Stimulated activated naive CD8-positive, alpha-beta T cell treated with anti-CD3 and anti-CD28 coated beads, Interleukin-15, amount 100 ng/mL, for 72 hours (primary cell): ENCODE measurements around the gene PATJ.
"Not testable (repeated sequence)": the region's sequence is repeated elsewhere in the genome, so short reads cannot be mapped to it uniquely, and the experiment has no call there.

Source experiments
- ATAC-seq: fragments of 150-1000 bp; cut with Tn5 transposase; 2 replicates; pipeline ENCODE4 v1.10.0; 2021; ENCODE audit warnings: mild to moderate bottlenecking, moderate library complexity
- DNase-seq, 2 donors: peaks; one replicate each; pipeline ENCODE4 v3.0.0; 2021 to 2022
- H3K27ac Mint-ChIP-seq, 2 donors: one replicate each; pipeline ENCODE4 v1.8.0; 2022; ENCODE audit warnings: mild to moderate bottlenecking in 2 of 2, mixed read lengths in 2 of 2, moderate library complexity in 2 of 2
- H3K27me3 Mint-ChIP-seq: one replicate; pipeline ENCODE4 v1.8.0; 2022; ENCODE audit warnings: mixed read lengths
- H3K4me1 Mint-ChIP-seq: one replicate; pipeline ENCODE4 v1.8.0; 2022; ENCODE audit warnings: mild to moderate bottlenecking, mixed read lengths
- H3K4me3 Mint-ChIP-seq, 2 donors: one replicate each; pipeline ENCODE4 v1.8.0; 2022; ENCODE audit warnings: mild to moderate bottlenecking in 2 of 2, mixed read lengths in 2 of 2, moderate library complexity in 1 of 2
- H3K9me3 Mint-ChIP-seq, 2 donors: one replicate each; pipeline ENCODE4 v1.8.0; 2022; ENCODE audit warnings: mixed read lengths in 2 of 2

PATJ gene

DNA sequence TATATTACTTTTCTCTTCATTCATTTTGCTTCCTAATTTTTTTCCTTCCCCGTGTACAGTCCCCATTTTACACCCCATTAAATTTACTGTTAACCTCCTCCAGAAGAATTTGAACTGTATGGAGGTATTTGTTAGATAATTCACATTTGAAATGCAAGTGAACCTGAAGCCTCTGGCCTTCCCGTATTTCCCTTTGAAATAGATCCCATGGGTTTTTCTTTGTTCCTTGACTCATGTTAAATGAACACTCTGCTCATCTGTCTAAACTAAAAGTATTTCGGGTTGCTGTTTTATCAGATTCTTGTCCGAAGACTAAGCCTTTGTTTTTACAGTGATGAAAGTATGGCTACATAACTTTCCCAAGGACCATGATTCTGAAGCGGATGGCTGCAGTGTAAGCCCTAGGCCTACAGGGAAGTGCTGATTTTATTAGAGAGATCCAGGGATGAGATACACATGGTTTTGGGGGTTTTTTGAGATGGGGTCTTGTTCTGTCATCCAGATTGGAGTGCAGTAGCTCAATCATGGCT, 187.9 kb downstream of the PATJ start:
- H3K27me3 Mint-ChIP-seq = no peaks in the 10 kb centered on the region
- ATAC-seq (no peak), DNase-seq (no peak)
- no peaks in the 10 kb centered on the region for H3K9me3 Mint-ChIP-seq
- peaks cover 19% of the 10 kb centered on the region for H3K4me1 Mint-ChIP-seq
- H3K4me3 Mint-ChIP-seq = no peak overlapping the region
- no peak overlapping the region for H3K27ac Mint-ChIP-seq

DNA sequence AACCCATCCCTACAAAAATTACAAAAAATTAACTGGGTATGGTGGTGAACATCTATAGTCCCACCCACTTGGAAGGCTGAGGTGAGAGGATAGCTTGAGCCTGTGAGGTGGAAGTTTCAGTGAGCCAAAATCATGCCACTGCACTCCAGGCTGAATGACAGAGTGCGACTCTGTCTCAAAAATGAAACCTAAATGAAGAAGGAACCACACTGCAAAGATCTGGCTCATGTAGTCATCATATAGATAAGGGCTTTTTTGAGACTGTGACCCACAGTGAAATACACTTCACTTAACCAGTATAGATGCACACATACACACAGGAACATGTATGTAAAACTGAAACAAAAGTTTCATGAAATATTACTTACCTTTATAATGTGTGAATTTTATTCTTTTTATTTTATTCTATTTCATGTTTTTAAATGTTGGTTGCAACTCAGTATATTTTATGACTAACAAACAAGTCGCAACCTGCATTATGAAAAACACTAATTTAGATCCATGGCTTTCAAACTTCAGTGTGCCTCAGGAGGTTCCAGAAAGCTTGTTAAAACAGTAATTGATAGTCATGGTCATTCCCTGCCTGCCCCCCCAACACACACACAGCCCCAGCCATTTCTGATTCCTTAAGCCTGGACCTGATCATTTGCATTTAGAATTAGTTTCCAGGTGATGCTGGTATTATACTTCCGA, 189.5 kb downstream of the PATJ start:
- no peak for DNase-seq

DNA sequence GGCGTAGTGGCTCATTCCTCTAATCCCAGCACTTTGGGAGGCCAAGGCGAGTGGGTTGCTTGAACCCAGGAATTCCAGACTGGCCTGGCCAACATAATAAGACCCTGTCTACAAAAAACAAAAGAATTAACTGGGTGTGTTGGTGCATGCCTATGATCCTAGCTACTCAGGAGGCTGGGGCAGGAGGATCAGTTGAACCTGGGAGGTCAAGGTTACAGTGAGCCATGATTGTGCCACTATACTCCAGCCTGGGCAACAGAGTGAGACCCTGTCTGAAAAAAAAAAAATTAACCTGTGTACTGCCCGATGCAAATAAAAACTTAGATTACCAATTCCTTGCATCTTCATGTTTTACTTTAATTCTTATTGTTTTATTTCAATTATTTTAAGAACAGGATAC, 193.2 kb downstream of the PATJ start:
- H3K27ac Mint-ChIP-seq = no peak overlapping the region
- peaks cover 19% of the 10 kb centered on the region for H3K4me1 Mint-ChIP-seq
- H3K27me3 Mint-ChIP-seq = no peaks in the 10 kb centered on the region
- ATAC-seq (no peak), DNase-seq (no peak)
- no peak overlapping the region for H3K4me3 Mint-ChIP-seq
- H3K9me3 Mint-ChIP-seq = no peaks in the 10 kb centered on the region

More for the DNA sequence above, 189.5 kb downstream of the PATJ start:
- no peak for ATAC-seq
- H3K4me1 Mint-ChIP-seq = peaks cover 19% of the 10 kb centered on the region
- no peaks in the 10 kb centered on the region for H3K9me3 Mint-ChIP-seq
- H3K27ac Mint-ChIP-seq = no peak overlapping the region
- no peaks in the 10 kb centered on the region for H3K27me3 Mint-ChIP-seq
- H3K4me3 Mint-ChIP-seq = no peak overlapping the region

DNA sequence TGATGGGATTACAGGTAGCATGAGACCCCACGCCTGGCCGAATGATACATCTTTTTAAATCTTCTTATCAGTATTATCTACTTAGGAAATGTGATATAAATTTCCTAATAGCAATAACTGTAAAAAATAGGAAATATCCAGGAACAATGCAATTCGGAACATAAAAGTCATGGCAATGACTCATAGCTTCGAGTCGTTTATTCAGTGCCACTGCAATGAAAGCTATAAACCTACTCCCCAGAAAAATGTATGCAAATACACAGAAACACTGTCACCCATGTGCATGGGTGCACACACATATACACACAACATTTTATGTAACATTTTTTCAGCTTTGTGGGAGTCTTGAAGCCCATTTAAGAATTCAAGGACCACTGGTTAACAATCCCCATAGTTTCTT, 194.6 kb downstream of the PATJ start:
- H3K27me3 Mint-ChIP-seq = no peaks in the 10 kb centered on the region

DNA sequence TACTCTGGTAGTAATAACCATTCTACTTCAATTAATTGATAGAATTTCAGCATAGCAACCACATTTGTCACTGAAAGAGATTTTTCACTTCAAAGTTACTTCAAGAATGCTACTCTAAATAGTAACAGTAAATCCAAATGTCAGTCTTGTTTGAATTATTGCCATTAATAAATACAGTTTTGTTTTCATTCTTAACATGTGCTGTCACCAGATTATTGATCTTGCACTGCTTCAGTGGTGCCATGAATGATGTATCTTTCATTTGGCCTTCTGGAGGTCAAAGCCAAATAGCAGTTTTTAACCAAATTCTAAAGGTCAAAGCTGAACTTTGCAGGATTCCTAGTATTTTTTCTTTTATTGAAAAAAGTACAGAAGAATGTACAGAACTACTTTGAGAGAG, 199.5 kb downstream of the PATJ start:
- no peak overlapping the region for H3K27ac Mint-ChIP-seq
- H3K9me3 Mint-ChIP-seq = peaks cover 8 to 9% of the 10 kb centered on the region in 2 donors
- no peaks in the 10 kb centered on the region for H3K4me1 Mint-ChIP-seq
- ATAC-seq (no peak), DNase-seq (no peak)
- H3K4me3 Mint-ChIP-seq = no peak overlapping the region
- H3K27me3 Mint-ChIP-seq = no peaks in the 10 kb centered on the region

More for the DNA sequence above, 194.6 kb downstream of the PATJ start:
- H3K4me3 Mint-ChIP-seq = no peak overlapping the region
- no peak for ATAC-seq
- peaks cover 13% of the 10 kb centered on the region for H3K4me1 Mint-ChIP-seq
- DNase-seq = no peak
- H3K27ac Mint-ChIP-seq = no peak overlapping the region
- H3K9me3 Mint-ChIP-seq = no peaks in the 10 kb centered on the region

DNA sequence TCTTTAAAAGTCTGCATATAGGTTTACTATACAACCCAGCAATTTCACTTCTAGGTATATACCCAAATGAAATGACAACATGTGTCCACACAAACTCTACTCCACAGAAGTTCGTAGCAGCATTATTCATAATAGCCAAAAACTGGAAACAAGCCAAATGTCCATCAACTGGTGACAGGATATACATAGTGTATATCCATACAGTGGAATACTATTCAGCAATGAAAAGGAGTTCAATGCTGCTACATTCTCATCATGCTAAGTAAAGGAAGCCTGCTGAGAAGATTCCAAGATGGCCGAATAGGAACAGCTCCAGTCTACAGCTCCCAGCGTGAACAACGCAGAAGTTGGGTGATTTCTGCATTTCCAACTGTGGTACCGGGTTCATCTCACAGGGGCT, 200.6 kb downstream of the PATJ start:
- ATAC-seq = no peak
- no peak for DNase-seq
- Mint-ChIP-seq H3K4me1 (no peaks in the 10 kb centered on the region), H3K9me3 (peaks cover 8 to 9% of the 10 kb centered on the region in 2 donors), H3K4me3 (no peak overlapping the region), H3K27me3 (no peaks in the 10 kb centered on the region), H3K27ac (no peak overlapping the region)

DNA sequence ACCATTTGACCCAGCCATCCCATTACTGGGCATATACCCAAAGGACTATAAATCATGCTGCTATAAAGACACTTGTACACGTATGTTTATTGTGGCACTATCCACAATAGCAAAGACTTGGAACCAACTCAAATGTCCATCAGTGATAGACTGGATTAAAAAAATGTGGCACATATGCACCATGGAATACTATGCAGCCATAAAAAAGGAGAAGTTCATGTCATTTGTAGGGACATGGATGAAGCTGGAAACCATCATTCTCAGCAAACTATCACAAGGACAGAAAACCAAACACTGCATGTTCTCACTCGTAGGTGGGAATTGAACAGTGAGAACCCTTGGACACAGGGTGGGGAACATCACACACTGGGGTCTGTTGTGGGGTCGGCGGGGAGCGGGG, 206.4 kb downstream of the PATJ start:
- ATAC-seq, H3K9me3 Mint-ChIP-seq, H3K27me3 Mint-ChIP-seq, H3K4me3 Mint-ChIP-seq, DNase-seq, H3K4me1 Mint-ChIP-seq, H3K27ac Mint-ChIP-seq: not testable (repeated sequence)

DNA sequence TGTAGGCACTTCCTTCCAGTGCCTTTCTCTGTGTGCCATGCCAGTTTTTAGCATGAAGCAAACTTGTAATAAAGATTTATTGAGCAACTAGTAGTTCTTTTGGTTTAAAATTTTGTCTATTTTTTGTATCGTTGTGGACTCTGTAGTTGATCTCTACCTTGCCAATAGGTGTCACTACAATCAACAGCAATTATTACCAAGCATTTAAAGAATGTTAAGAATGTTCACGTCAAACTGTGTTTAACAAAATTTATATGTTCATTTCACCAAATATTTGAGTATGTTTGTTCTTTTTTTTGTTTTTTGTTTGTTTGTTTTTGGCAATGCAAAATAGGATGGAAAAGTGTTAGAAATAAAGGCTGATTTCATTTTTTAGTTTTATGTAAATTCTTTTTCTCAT, 208.1 kb downstream of the PATJ start:
- no peak overlapping the region for H3K4me3 Mint-ChIP-seq
- no peaks in the 10 kb centered on the region for H3K4me1 Mint-ChIP-seq
- no peaks in the 10 kb centered on the region for H3K27me3 Mint-ChIP-seq
- peaks cover 8 to 9% of the 10 kb centered on the region in 2 donors for H3K9me3 Mint-ChIP-seq
- no peak overlapping the region for H3K27ac Mint-ChIP-seq
- DNase-seq (no peak), ATAC-seq (no peak)

DNA sequence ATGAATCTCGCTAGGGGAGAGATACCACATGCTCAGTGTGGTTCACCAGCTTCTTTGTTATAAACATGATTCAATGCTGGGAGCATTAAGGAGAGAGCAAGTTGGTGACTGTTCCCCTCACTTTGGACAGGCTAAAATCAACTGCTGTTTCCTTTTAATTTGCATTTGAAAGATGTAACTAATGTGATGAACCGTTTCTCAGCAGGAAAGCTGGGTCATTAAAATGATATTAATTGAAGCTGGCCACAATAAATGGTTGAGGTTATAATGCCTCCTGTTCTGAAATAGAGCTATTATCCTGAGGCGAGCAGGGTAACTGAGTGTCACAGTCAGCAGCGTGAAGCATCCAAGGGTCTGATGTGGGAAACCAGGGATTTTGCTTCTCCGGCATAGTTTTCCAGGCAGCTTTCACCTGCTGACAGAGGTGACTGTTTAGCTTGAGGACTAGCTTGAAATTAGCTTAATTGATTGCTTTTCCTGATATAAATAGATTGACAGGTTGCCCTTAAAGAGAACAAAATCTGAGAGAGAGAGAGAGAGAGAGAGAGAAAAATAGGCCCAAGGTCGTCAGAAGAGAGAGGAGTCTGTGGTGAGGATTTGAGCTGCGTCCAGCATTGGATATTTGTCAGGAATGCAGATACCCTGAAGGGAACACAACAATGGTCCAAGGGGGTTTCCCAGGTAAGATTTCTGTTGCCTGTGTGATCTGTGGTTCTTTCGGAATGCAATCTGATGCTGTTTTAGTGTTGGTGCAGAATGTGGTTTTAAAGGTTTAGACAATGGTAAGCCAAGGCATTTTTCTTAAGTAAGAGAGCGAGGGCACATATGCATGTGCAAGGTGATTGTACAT, 209.7 kb downstream of the PATJ start:
- no peaks in the 10 kb centered on the region for H3K4me1 Mint-ChIP-seq
- no peak overlapping the region for H3K4me3 Mint-ChIP-seq
- DNase-seq (no peak), ATAC-seq (no peak)
- no peaks in the 10 kb centered on the region for H3K9me3 Mint-ChIP-seq
- H3K27ac Mint-ChIP-seq = peak overlapping the region; percentile 6 to 40
- no peaks in the 10 kb centered on the region for H3K27me3 Mint-ChIP-seq

DNA sequence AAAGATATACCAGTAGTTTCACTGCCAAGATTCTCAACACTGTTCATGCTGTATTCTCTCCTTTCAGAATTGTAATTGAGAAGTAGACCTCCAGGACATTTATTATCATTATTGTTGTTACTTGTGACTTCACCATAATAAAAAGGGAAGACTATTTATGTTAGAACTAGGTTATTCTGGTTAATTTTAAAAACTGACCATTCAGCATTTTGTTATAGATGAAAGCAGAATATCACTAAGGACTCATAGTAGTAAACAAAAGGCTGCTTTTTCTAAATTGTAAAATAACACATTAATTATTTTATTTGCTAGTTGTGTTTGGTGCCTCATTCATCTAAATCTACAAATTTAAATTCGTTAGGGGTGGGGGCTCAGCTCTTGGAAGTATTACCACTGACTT, 210.4 kb downstream of the PATJ start:
- H3K4me3 Mint-ChIP-seq = no peak overlapping the region
- ATAC-seq = no peak
- H3K27ac Mint-ChIP-seq = no peak overlapping the region
- no peaks in the 10 kb centered on the region for H3K27me3 Mint-ChIP-seq
- H3K4me1 Mint-ChIP-seq = no peaks in the 10 kb centered on the region
- no peak for DNase-seq
- H3K9me3 Mint-ChIP-seq = no peaks in the 10 kb centered on the region

DNA sequence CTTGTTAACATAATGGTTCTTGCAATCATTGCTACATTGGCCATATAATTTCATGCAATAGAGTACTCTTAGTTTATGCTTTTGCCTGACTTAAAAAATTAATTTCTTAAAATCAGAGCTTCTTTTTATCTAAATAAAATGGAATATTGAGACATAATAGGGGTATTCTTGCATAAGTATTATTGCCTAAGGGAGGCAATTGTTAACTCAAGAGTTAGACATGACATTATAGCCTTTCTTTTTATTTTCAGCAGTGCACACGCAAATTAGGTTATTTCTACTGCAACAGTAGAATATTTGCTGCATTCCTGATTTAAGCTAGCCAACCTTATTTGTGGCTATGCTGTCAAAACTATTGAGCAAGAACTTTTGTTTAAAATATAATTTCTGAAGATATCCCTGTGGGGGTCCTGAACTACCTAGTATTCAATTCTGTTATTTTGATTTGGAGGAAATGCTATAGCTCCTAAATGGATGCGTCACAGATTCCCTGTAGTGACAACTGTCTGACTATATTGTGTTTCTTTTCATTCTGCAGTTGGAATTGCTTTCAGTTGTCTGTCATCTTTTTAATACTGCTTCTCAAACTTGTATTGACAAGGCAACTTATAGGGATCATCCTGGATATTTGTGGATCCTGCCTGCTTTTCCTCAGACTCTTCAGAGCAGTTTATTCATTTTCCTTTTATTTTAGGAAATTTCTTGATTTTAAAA, 211.0 kb downstream of the PATJ start:
- Mint-ChIP-seq H3K27ac (no peak overlapping the region), H3K4me1 (no peaks in the 10 kb centered on the region), H3K4me3 (no peak overlapping the region), H3K9me3 (no peaks in the 10 kb centered on the region), H3K27me3 (no peaks in the 10 kb centered on the region)
- ATAC-seq = no peak
- DNase-seq = no peak

DNA sequence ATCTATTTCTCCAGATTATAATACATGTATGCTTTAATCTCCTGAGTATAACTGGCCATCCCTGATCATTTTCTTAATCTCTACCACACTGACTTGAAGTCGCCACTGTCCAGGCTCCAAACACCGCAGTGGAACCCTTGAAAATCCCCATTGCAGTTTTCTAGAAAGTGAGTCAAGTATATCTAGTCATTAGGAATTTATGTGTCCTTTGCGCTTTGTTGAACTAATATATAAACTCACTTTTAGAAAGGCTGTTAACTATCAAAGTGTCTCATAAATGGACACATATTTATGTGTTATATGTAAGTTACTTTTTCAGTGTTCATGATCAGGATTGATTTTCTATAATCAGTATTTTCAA, 211.5 kb downstream of the PATJ start:
- Mint-ChIP-seq H3K4me3 (no peak overlapping the region), H3K9me3 (no peaks in the 10 kb centered on the region), H3K27me3 (no peaks in the 10 kb centered on the region), H3K4me1 (no peaks in the 10 kb centered on the region), H3K27ac (no peak overlapping the region)
- DNase-seq (no peak), ATAC-seq (no peak)

DNA sequence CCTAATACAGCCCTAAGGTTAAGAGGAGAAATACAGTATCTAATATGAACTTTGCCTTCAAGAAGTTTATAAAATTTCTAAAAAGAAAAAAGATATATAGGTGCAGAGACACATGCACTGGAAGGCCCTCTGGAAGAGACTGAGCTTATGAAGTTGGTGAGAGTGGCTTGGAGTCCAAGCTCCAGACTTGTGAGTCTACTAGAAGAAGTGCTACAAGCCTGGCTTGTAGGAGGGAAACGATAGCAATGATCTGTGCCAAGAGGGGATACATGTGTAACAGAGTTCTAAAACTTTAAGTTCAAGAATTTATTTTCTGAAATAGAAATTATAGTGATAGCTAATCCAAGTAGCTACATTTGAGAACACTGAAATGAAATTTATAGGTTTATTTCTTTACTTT, 213.0 kb downstream of the PATJ start:
- H3K4me3 Mint-ChIP-seq = no peak overlapping the region
- DNase-seq (no peak), ATAC-seq (no peak)
- no peaks in the 10 kb centered on the region for H3K27me3 Mint-ChIP-seq
- H3K4me1 Mint-ChIP-seq = no peaks in the 10 kb centered on the region
- H3K9me3 Mint-ChIP-seq = no peaks in the 10 kb centered on the region
- no peak overlapping the region for H3K27ac Mint-ChIP-seq

DNA sequence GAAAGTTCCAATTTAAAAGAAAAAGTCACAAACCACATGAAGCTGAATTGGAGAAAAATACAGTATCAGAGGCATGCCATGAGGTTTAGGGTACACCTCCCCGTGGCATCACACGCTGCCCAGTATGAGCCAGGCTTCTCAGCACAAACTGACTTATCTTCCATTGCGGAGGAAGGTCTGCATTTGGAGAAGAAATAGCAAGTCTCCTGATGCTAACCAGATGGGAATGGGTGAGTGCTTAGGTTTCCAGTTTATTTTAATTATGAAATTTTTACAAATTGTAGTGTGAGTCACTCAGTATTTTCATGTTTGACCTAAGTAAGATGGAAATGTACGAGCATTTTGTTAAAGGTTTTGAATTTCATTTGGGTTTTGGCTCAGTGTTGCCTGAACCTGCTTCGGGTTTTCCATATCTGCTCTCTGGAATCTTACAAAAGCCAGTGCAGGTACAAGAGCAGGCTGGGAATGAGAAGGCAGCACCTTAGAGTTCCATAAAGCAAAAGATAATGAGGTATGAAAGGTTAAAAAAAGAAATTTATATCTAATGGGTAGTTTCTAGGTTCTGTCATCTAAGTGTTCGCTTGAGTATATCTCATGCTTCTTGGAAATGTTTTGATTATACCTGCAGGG, 213.9 kb downstream of the PATJ start:
- H3K9me3 Mint-ChIP-seq = no peaks in the 10 kb centered on the region
- no peak for DNase-seq
- no peaks in the 10 kb centered on the region for H3K4me1 Mint-ChIP-seq
- H3K4me3 Mint-ChIP-seq = no peak overlapping the region
- ATAC-seq = no peak
- no peaks in the 10 kb centered on the region for H3K27me3 Mint-ChIP-seq
- no peak overlapping the region for H3K27ac Mint-ChIP-seq

DNA sequence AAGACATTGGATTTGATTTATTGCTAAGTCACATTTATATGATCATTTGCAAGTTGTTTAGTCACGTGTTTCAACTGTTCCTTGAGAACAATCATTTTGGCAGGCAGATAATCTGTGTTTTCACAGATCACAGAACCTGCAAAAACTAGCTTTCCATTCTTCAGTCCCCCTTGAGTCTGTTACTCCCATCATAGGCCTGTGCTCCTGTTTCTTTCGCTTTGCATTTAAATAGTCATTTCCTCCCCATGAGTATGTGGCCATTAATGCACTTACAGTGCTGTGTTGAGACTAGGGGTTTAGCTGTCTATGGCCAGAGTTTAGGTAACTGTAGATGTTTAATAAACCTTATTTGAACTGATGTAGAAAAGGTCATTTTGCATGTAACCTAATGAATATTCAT, 214.5 kb downstream of the PATJ start:
- H3K27me3 Mint-ChIP-seq = no peaks in the 10 kb centered on the region
- no peaks in the 10 kb centered on the region for H3K4me1 Mint-ChIP-seq
- H3K27ac Mint-ChIP-seq = no peak overlapping the region
- no peaks in the 10 kb centered on the region for H3K9me3 Mint-ChIP-seq
- no peak overlapping the region for H3K4me3 Mint-ChIP-seq
- ATAC-seq = no peak
- DNase-seq = no peak
